NCI-H1048 (cell line): ENCODE results near the gene SS18L1.

Experiments used
- DNase-seq: peaks from one replicate; lab custom pipeline; 2025; lab: John Stamatoyannopoulos, UW

SS18L1 gene

GRCh38 chr20:62226707-62227590 lies 83.4 kb downstream of the SS18L1 start:
- no peak for DNase-seq

GRCh38 chr20:62227591-62227976 lies 84.0 kb downstream of the SS18L1 start:
- no peak for DNase-seq

GRCh38 chr20:62227977-62228958 lies 84.7 kb downstream of the SS18L1 start:
- no peak for DNase-seq

- DNase-seq: no peak
Measured at GRCh38 chr20:62228982-62229545, 85.5 kb downstream of the SS18L1 start.

- no peak for DNase-seq
Measured at GRCh38 chr20:62229667-62230066, 86.1 kb downstream of the SS18L1 start.

- no peak for DNase-seq
Measured at GRCh38 chr20:62230276-62230675, 86.7 kb downstream of the SS18L1 start.

- DNase-seq: no peak
Measured at GRCh38 chr20:62230696-62231095, 87.1 kb downstream of the SS18L1 start.

GRCh38 chr20:62231292-62231691 lies 87.7 kb downstream of the SS18L1 start:
- DNase-seq: no peak
